Neuronal stem cell (in vitro differentiated cells): Measurements from ENCODE around the gene PHC2.

Source experiments
- DNase-seq: peaks from one replicate; pipeline ENCODE4 v3.0.0-alpha.2; 2013; ENCODE audit warnings: low spot score
- H2AFZ ChIP-seq: one replicate; pipeline ENCODE4 v1.6.1; 2013; ENCODE audit warnings: mild to moderate bottlenecking, low read length, inconsistent platforms
- H2AK5ac ChIP-seq: 2 replicates; pipeline ENCODE4 v1.6.1; 2013; ENCODE audit warnings: low read depth, mild to moderate bottlenecking, inconsistent platforms, low read length, moderate library complexity, mixed read lengths
- H2BK120ac ChIP-seq: 2 replicates; pipeline ENCODE4 v1.6.1; 2013; ENCODE audit warnings: low read depth, mild to moderate bottlenecking, inconsistent platforms, low read length, moderate library complexity, mixed read lengths
- H2BK12ac ChIP-seq: one replicate; pipeline ENCODE4 v1.6.1; 2013; ENCODE audit warnings: low read length, inconsistent platforms
- H2BK15ac ChIP-seq: 2 replicates; pipeline ENCODE4 v1.6.1; 2013; ENCODE audit warnings: mild to moderate bottlenecking, low read length, inconsistent platforms, mixed read lengths
- H2BK5ac ChIP-seq: one replicate; pipeline ENCODE4 v1.6.1; 2013; ENCODE audit warnings: inconsistent platforms, mild to moderate bottlenecking, low read length, moderate library complexity
- H3K14ac ChIP-seq: one replicate; pipeline ENCODE4 v1.6.1; 2013; ENCODE audit warnings: low read length, inconsistent platforms
- H3K18ac ChIP-seq: 2 replicates; pipeline ENCODE4 v1.6.1; 2013; ENCODE audit warnings: low read length, inconsistent platforms
- H3K23ac ChIP-seq: 2 replicates; pipeline ENCODE4 v1.6.1; 2013; ENCODE audit warnings: low read depth, mild to moderate bottlenecking, mixed read lengths, low read length, inconsistent platforms; ENCODE audit not compliant: poor library complexity
- H3K27ac ChIP-seq: replicated peaks from 3 replicates; pipeline ENCODE4 v1.5.1; 2013; ENCODE audit warnings: low read length, inconsistent platforms
- H3K27me3 ChIP-seq, 3 experiments: 2 replicates each; pipeline ENCODE4 v1.6.1; 2013; ENCODE audit warnings: low read length in 3 of 3, mild to moderate bottlenecking in 2 of 3, inconsistent platforms in 1 of 3, low read depth in 1 of 3, mixed read lengths in 1 of 3, moderate library complexity in 1 of 3; ENCODE audit not compliant: control insufficient read depth in 3 of 3, insufficient read depth in 3 of 3
- H3K36me3 ChIP-seq, 2 donors: replicated peaks in 1 of 2; 2 replicates each; pipeline ENCODE4 v1.6.1; 2013; ENCODE audit warnings: low read length in 2 of 2; ENCODE audit not compliant: control insufficient read depth in 2 of 2, insufficient read depth in 2 of 2
- H3K4ac ChIP-seq: 2 replicates; pipeline ENCODE4 v1.6.1; 2013; ENCODE audit warnings: inconsistent platforms, mild to moderate bottlenecking, low read length, moderate library complexity
- H3K4me1 ChIP-seq, 2 donors: 1 replicate in 1 of 2; 2 replicates in 1 of 2; pipeline ENCODE4 v1.6.1; 2013; ENCODE audit warnings: low read length in 2 of 2, low read depth in 1 of 2; ENCODE audit not compliant: control insufficient read depth in 2 of 2, insufficient read depth in 1 of 2
- H3K4me2 ChIP-seq: one replicate; pipeline ENCODE4 v1.6.1; 2013; ENCODE audit warnings: mild to moderate bottlenecking, low read length, inconsistent platforms; ENCODE audit not compliant: insufficient read depth, poor library complexity, severe bottlenecking
- H3K4me3 ChIP-seq, 2 donors: 2 replicates each; pipeline ENCODE4 v1.5.1; 2013; ENCODE audit warnings: low read length in 2 of 2, mild to moderate bottlenecking in 2 of 2, inconsistent platforms in 1 of 2, moderate library complexity in 1 of 2
- H3K79me1 ChIP-seq: one replicate; pipeline ENCODE4 v1.6.1; 2013; ENCODE audit warnings: low read depth, mild to moderate bottlenecking, inconsistent platforms, low read length, moderate library complexity
- H3K9ac ChIP-seq: one replicate; pipeline ENCODE4 v1.6.1; 2013; ENCODE audit warnings: mild to moderate bottlenecking, low read depth, low read length, inconsistent platforms; ENCODE audit not compliant: poor library complexity
- H3K9me3 ChIP-seq, 2 donors: replicated peaks in 1 of 2; 2 replicates each; pipeline versions ENCODE3 to v1.6.1; 2013; ENCODE audit warnings: low read length in 2 of 2, mild to moderate bottlenecking in 2 of 2, inconsistent platforms in 1 of 2, low read depth in 1 of 2, mixed read lengths in 1 of 2, moderate library complexity in 1 of 2; ENCODE audit not compliant: control insufficient read depth in 2 of 2, insufficient read depth in 1 of 2
- H4K8ac ChIP-seq: one replicate; pipeline ENCODE4 v1.6.1; 2013; ENCODE audit warnings: low read depth, mild to moderate bottlenecking, inconsistent platforms, low read length, moderate library complexity
- H4K91ac ChIP-seq: one replicate; pipeline ENCODE4 v1.6.1; 2013; ENCODE audit warnings: low read length, low read depth, mild to moderate bottlenecking, inconsistent platforms; ENCODE audit not compliant: poor library complexity
- WGBS, 2 donors: extraction: QIAGEN DNeasy Blood & Tissue Kit; methylation state at CpG; one replicate each; pipeline ENCODE4 v1.1.7; 2013; ENCODE audit warnings: missing lambda C conversion rate in 2 of 2, mixed read lengths in 1 of 2; ENCODE audit not compliant: insufficient read length in 2 of 2, insufficient replicate concordance in 1 of 2; ENCODE audit errors: extremely low coverage in 2 of 2; 5-methylcytosine and 5-hydroxymethylcytosine counted together

PHC2 gene

GRCh38 chr1:33372677-33373076 is 58.2 kb downstream of the PHC2 start:
- Histone ChIP-seq H3K27me3 (no peaks in the 10 kb centered on the region), H2BK120ac (no peak overlapping the region), H3K27ac (no peak overlapping the region), H3K9ac (peak overlapping the region; percentile 78), H4K8ac (no peak overlapping the region), H2BK15ac (peak overlapping the region; percentile 34), H3K36me3 (peaks cover 0 to 4% of the 10 kb centered on the region in 2 donors), H2AFZ (no peak overlapping the region), H3K79me1 (no peaks in the 10 kb centered on the region), H3K4me3 (no peak overlapping the region), H2BK12ac (no peak overlapping the region), H3K9me3 (no peaks in the 10 kb centered on the region), H3K4ac (no peak overlapping the region), H3K23ac (no peak overlapping the region), H2AK5ac (no peak overlapping the region), H3K4me1 (peaks cover 9 to 12% of the 10 kb centered on the region in 2 donors), H2BK5ac (peak overlapping the region; percentile 62), H4K91ac (no peak overlapping the region), H3K4me2 (no peak overlapping the region), H3K14ac (no peak overlapping the region), H3K18ac (peak overlapping the region; percentile 66)
- DNase-seq = no peak
- WGBS, 2 donors = no CpG with 5 or more reads among the region's 4 CpGs

- Histone ChIP-seq H3K4me1 (peaks cover 11 to 17% of the 10 kb centered on the region in 2 donors), H3K18ac (peak overlapping the region; percentile 50), H3K23ac (no peak overlapping the region), H3K27me3 (no peaks in the 10 kb centered on the region), H4K91ac (no peak overlapping the region), H3K9me3 (no peaks in the 10 kb centered on the region), H2BK12ac (no peak overlapping the region), H2BK120ac (no peak overlapping the region), H3K9ac (no peak overlapping the region), H3K14ac (no peak overlapping the region), H2BK5ac (peak overlapping the region; percentile 62), H4K8ac (no peak overlapping the region), H2AK5ac (no peak overlapping the region), H3K4ac (no peak overlapping the region), H3K4me3 (no peak overlapping the region), H2BK15ac (peak overlapping the region; percentile 34), H3K36me3 (peaks cover 0 to 4% of the 10 kb centered on the region in 2 donors), H3K4me2 (no peak overlapping the region), H3K79me1 (no peaks in the 10 kb centered on the region), H3K27ac (no peak overlapping the region), H2AFZ (no peak overlapping the region)
- DNase-seq = no peak
- WGBS, 2 donors = no CpG with 5 or more reads among the region's 12 CpGs
Measured at GRCh38 chr1:33372162-33372561, 58.7 kb downstream of the PHC2 start.

GRCh38 chr1:33371334-33371733 is 59.6 kb downstream of the PHC2 start:
- Histone ChIP-seq H3K4ac (no peak overlapping the region), H2AFZ (no peak overlapping the region), H2BK120ac (no peak overlapping the region), H3K4me3 (no peak overlapping the region), H3K4me1 (peaks cover 19 to 23% of the 10 kb centered on the region in 2 donors), H3K14ac (no peak overlapping the region), H2AK5ac (no peak overlapping the region), H3K36me3 (peaks cover 0 to 4% of the 10 kb centered on the region in 2 donors), H4K8ac (no peak overlapping the region), H3K9me3 (no peaks in the 10 kb centered on the region), H4K91ac (no peak overlapping the region), H2BK15ac (no peak overlapping the region), H3K18ac (no peak overlapping the region), H3K27me3 (no peaks in the 10 kb centered on the region), H2BK5ac (peak overlapping the region; percentile 69), H3K23ac (peak overlapping the region; percentile 26), H3K9ac (no peak overlapping the region), H3K79me1 (no peaks in the 10 kb centered on the region), H3K27ac (no peak overlapping the region), H3K4me2 (no peak overlapping the region), H2BK12ac (peak overlapping the region; percentile 1)
- no CpG with 5 or more reads among the region's 9 CpGs for WGBS, 2 donors
- DNase-seq = no peak

- Histone ChIP-seq H4K91ac (no peak overlapping the region), H2BK120ac (no peak overlapping the region), H3K9me3 (no peaks in the 10 kb centered on the region), H2BK15ac (no peak overlapping the region), H3K36me3 (peaks cover 0 to 4% of the 10 kb centered on the region in 2 donors), H3K18ac (no peak overlapping the region), H3K4me3 (no peak overlapping the region), H2BK12ac (peak overlapping the region; percentile 1), H3K9ac (no peak overlapping the region), H3K79me1 (no peaks in the 10 kb centered on the region), H3K4me2 (no peak overlapping the region), H3K4ac (no peak overlapping the region), H2BK5ac (peak overlapping the region; percentile 69), H4K8ac (no peak overlapping the region), H3K23ac (no peak overlapping the region), H3K27ac (no peak overlapping the region), H3K4me1 (peaks cover 24 to 26% of the 10 kb centered on the region in 2 donors), H2AK5ac (no peak overlapping the region), H3K14ac (no peak overlapping the region), H2AFZ (no peak overlapping the region), H3K27me3 (no peaks in the 10 kb centered on the region)
- no peak for DNase-seq
- WGBS, 2 donors = no CpG with 5 or more reads among the region's 5 CpGs
Measured at GRCh38 chr1:33370827-33371226, 60.1 kb downstream of the PHC2 start.
